Thyroid gland (tissue), 4 donors: ENCODE measurements around the gene RPH3AL.

ENCODE experiments used
- POLR2A ChIP-seq, 2 donors: fragments of 450-650 bp; IDR thresholded peaks; one replicate each; pipeline ENCODE4 v1.6.1; 2017; ENCODE audit warnings: antibody characterized with exemption in 2 of 2, mild to moderate bottlenecking in 2 of 2, moderate library complexity in 1 of 2
- TF ChIP-seq, protein P1 (sequence below), 6 experiments: fragments of 200-600 bp in 3 of 6; fragments of 450-650 bp in 3 of 6; sonication (generic) in 3 of 6; IDR thresholded peaks; one replicate each; pipeline ENCODE4 v1.5.1; 2016 to 2019; ENCODE audit warnings: antibody characterized with exemption in 6 of 6, mild to moderate bottlenecking in 2 of 6, inconsistent platforms in 1 of 6, moderate library complexity in 1 of 6

DNA sequence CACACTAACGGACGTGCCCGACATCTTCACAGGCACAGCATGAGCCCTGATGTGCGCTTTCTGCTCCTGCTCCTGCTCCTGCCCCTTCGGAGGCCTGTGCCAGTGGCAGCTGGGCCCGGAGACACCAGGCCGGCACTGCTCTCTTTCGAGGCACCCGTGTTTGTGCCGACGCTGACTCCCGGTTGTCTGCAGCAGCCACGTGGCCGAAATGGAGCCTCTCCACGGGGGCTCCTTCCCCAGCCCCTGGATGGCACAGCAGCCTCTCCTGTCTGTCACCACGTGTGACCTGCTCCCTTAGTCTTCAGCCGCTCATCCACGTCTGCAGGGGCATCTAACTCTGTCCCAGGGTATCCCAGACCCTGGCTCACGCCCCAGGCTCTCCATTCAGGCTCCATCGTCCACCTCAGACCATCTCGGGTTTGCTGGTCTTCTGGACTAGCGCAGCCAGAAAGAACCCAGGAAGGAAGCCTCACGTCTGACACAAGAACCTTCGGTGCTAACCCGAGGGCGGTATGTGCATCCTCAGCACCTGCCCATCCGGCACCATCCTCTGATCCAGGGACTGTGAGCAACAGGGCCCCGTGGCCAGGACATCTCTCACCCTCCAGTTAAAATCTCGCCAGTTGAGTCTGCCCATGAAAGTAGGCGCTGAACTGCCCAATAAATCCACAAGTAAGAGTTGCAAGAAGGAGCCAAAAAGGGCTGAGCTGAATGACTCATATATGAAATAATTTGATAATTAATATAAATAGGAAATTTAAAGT lies 4.2 kb upstream of the RPH3AL start:
- TF ChIP-seq, protein P1, sequence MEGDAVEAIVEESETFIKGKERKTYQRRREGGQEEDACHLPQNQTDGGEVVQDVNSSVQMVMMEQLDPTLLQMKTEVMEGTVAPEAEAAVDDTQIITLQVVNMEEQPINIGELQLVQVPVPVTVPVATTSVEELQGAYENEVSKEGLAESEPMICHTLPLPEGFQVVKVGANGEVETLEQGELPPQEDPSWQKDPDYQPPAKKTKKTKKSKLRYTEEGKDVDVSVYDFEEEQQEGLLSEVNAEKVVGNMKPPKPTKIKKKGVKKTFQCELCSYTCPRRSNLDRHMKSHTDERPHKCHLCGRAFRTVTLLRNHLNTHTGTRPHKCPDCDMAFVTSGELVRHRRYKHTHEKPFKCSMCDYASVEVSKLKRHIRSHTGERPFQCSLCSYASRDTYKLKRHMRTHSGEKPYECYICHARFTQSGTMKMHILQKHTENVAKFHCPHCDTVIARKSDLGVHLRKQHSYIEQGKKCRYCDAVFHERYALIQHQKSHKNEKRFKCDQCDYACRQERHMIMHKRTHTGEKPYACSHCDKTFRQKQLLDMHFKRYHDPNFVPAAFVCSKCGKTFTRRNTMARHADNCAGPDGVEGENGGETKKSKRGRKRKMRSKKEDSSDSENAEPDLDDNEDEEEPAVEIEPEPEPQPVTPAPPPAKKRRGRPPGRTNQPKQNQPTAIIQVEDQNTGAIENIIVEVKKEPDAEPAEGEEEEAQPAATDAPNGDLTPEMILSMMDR (IDR thresholded peaks at IDR 0.05) = no peak
- no peak for TF ChIP-seq POLR2A (IDR thresholded peaks at IDR 0.05)
